Measurements from ENCODE around the gene TJP2.

TJP2 gene

GRCh38 chr9:69232135-69232534 is 58.1 kb downstream of the TJP2 start:
- DNase-seq (ENCODE audit: low read depth, low spot score) = no peak

GRCh38 chr9:69234683-69235082 is 60.6 kb downstream of the TJP2 start:
- DNase-seq (ENCODE audit: low read depth, low spot score) = no peak

GRCh38 chr9:69236188-69236587 is 62.1 kb downstream of the TJP2 start:
- DNase-seq (ENCODE audit: low read depth, low spot score) = no peak

GRCh38 chr9:69237702-69238295 is 63.7 kb downstream of the TJP2 start:
- DNase-seq (ENCODE audit: low read depth, low spot score) = no peak

GRCh38 chr9:69243116-69243515 is 69.0 kb downstream of the TJP2 start:
- no peak for DNase-seq (ENCODE audit: low read depth, low spot score)

- DNase-seq (ENCODE audit: low read depth, low spot score) = no peak
These were observed 72.6 kb downstream of the TJP2 start for GRCh38 chr9:69246629-69247028.

- DNase-seq (ENCODE audit: low read depth, low spot score) = no peak
These were observed 73.9 kb downstream of the TJP2 start for GRCh38 chr9:69248005-69248404.

GRCh38 chr9:69249337-69249736 is 75.3 kb downstream of the TJP2 start:
- no peak for DNase-seq (ENCODE audit: low read depth, low spot score)

- DNase-seq (ENCODE audit: low read depth, low spot score) = no peak
These were observed 76.6 kb downstream of the TJP2 start for GRCh38 chr9:69250681-69251080.

- DNase-seq (ENCODE audit: low read depth, low spot score) = no peak
These were observed 78.4 kb downstream of the TJP2 start for GRCh38 chr9:69252436-69252835.

GRCh38 chr9:69253057-69253456 is 79.0 kb downstream of the TJP2 start:
- no peak for DNase-seq (ENCODE audit: low read depth, low spot score)

- DNase-seq (ENCODE audit: low read depth, low spot score) = no peak
These were observed 80.1 kb downstream of the TJP2 start for GRCh38 chr9:69254223-69254622.

GRCh38 chr9:69255591-69255990 is 81.5 kb downstream of the TJP2 start:
- no peak for DNase-seq (ENCODE audit: low read depth, low spot score)

GRCh38 chr9:69258551-69258950 is 84.5 kb downstream of the TJP2 start:
- no peak for DNase-seq (ENCODE audit: low read depth, low spot score)

- DNase-seq (ENCODE audit: low read depth, low spot score) = no peak
These were observed 86.1 kb downstream of the TJP2 start for GRCh38 chr9:69260161-69260560.

- no peak for DNase-seq (ENCODE audit: low read depth, low spot score)
These were observed 87.6 kb downstream of the TJP2 start for GRCh38 chr9:69261636-69262035.

GRCh38 chr9:69264526-69264925 is 90.4 kb downstream of the TJP2 start:
- DNase-seq (ENCODE audit: low read depth, low spot score) = no peak

GRCh38 chr9:69265891-69266290 is 91.8 kb downstream of the TJP2 start:
- no peak for DNase-seq (ENCODE audit: low read depth, low spot score)

- no peak for DNase-seq (ENCODE audit: low read depth, low spot score)
These were observed 98.1 kb downstream of the TJP2 start for GRCh38 chr9:69272212-69272611.

GRCh38 chr9:69273161-69273560 is 99.1 kb downstream of the TJP2 start:
- no peak for DNase-seq (ENCODE audit: low read depth, low spot score)

- DNase-seq (ENCODE audit: low read depth, low spot score) = no peak
These were observed 102.7 kb downstream of the TJP2 start for GRCh38 chr9:69276775-69277174.

- DNase-seq (ENCODE audit: low read depth, low spot score) = no peak
These were observed 105.1 kb downstream of the TJP2 start for GRCh38 chr9:69279084-69279731.

- DNase-seq (ENCODE audit: low read depth, low spot score) = no peak
These were observed 105.7 kb downstream of the TJP2 start for GRCh38 chr9:69279733-69280132.

- DNase-seq (ENCODE audit: low read depth, low spot score) = no peak
These were observed 108.9 kb downstream of the TJP2 start for GRCh38 chr9:69283003-69283402.
